NCI-H2171 treated with DMSO at 0.1 percent for 48 hours (cell line): ENCODE measurements around the gene STXBP3.

Source experiments
- DNase-seq: peaks from one replicate; lab custom pipeline; 2025; lab: John Stamatoyannopoulos, UW

The STXBP3 gene

GRCh38 chr1:108845446-108845845, 99.0 kb downstream of the STXBP3 start:
- DNase-seq, result peak; percentile 59

GRCh38 chr1:108845991-108846390, 99.5 kb downstream of the STXBP3 start:
- peak; percentile 47 for DNase-seq

GRCh38 chr1:108847494-108847893, 101.0 kb downstream of the STXBP3 start:
- peak; percentile 47 for DNase-seq

- no peak for DNase-seq
Observed at GRCh38 chr1:108848806-108849205, 102.3 kb downstream of the STXBP3 start.

GRCh38 chr1:108850929-108851328, 104.5 kb downstream of the STXBP3 start:
- DNase-seq, result no peak

GRCh38 chr1:108851567-108851966, 105.1 kb downstream of the STXBP3 start:
- no peak for DNase-seq

- DNase-seq, result no peak
Observed at GRCh38 chr1:108852221-108852975, 105.9 kb downstream of the STXBP3 start.

- no peak for DNase-seq
Observed at GRCh38 chr1:108854221-108855019, 107.9 kb downstream of the STXBP3 start.

GRCh38 chr1:108856994-108857393, 110.5 kb downstream of the STXBP3 start, which contains the start of gene AKNAD1:
TSS of gene AKNAD1 (minus strand) at chr1:108857094. CDS start at chr1:108852664, 4,430 bp downstream.
- DNase-seq, result no peak

GRCh38 chr1:108858230-108858950, 111.9 kb downstream of the STXBP3 start:
- DNase-seq, result peak; percentile 99
